Natural killer cell treated with Interleukin-12 subunit alpha and Interleukin-12 subunit beta and Interleukin-15 and Interleukin-18, amount 100 ng/mL, for 72 hours (primary cell): Measurements from ENCODE around the gene PSEN2. TPM values are rescaled to one million over a fixed set of nuclear protein-coding genes. Genes with fewer than 3 reads are reported as not detected.
"Not testable (repeated sequence)": the region's sequence is repeated elsewhere in the genome, so short reads cannot be mapped to it uniquely, and the experiment has no call there.

Source experiments
- ATAC-seq, 2 donors: fragments of 150-1000 bp; cut with Tn5 transposase in 1 of 2; sonication (Bioruptor Pico), chemical (Tn5 transposase) in 1 of 2; 2 replicates each; pipeline ENCODE4 v1.10.0; 2021
- DNase-seq: peaks from one replicate; pipeline ENCODE4 v3.0.0; 2022; ENCODE audit warnings: low spot score
- H3K27ac Mint-ChIP-seq, 2 donors: 1 replicate in 1 of 2; 2 replicates in 1 of 2; pipeline ENCODE4 v1.8.0; 2022; ENCODE audit warnings: mixed read lengths in 2 of 2, mild to moderate bottlenecking in 1 of 2, moderate library complexity in 1 of 2
- H3K27me3 Mint-ChIP-seq, 2 donors: 1 replicate in 1 of 2; 2 replicates in 1 of 2; pipeline ENCODE4 v1.8.0; 2022; ENCODE audit warnings: mixed read lengths in 2 of 2
- H3K36me3 Mint-ChIP-seq: one replicate; pipeline ENCODE4 v1.8.0; 2022; ENCODE audit warnings: mixed read lengths
- H3K4me1 Mint-ChIP-seq, 2 donors: 1 replicate in 1 of 2; 2 replicates in 1 of 2; pipeline ENCODE4 v1.8.0; 2022; ENCODE audit warnings: low read depth in 2 of 2, mixed read lengths in 2 of 2, mild to moderate bottlenecking in 1 of 2
- H3K4me3 Mint-ChIP-seq: one replicate; pipeline ENCODE4 v1.8.0; 2022; ENCODE audit warnings: mixed read lengths
- H3K9me3 Mint-ChIP-seq: 2 replicates; pipeline ENCODE4 v1.8.0; 2022; ENCODE audit warnings: mixed read lengths
- total RNA-seq, 2 donors: library from RNA; stranded (reverse); gene quantifications; one replicate each; pipeline ENCODE4 v1.2.3, GENCODE V29; 2022

PSEN2 gene
- total RNA-seq, 2 donors from 2014 or later: 20.3 to 21.8 TPM

DNA sequence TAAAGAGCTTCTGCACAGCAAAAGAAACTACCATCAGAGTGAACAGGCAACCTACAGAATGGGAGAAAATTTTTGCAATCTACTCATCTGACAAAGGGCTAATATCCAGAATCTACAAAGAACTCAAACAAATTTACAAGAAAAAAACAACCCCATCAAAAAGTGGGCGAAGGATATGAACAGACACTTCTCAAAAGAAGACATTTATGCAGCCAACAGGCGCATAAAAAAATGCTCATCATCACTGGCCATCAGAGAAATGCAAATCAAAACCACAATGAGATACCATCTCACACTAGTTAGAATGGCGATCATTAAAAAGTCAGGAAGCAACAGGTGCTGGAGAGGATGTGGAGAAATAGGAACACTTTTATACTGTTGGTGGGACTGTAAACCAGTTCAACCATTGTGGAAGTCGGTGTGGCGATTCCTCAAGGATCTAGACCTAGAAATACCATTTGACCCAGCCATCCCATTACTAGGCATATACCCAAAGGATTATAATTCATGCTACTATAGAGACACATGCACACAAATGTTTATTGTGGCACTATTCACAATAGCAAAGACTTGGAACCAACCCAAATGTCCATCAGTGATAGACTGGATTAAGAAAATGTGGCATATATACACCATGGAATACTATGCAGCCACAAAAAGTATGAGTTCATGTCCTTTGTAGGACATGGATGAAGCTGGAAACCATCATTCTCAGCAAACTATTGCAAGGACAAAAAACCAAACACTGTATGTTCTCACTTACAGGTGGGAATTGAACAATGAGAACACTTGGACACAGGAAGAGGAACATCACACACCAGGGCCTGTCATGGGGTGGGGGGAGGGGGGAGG is 59.1 kb downstream of the PSEN2 start:
- H3K4me1 Mint-ChIP-seq, H3K4me3 Mint-ChIP-seq, DNase-seq, H3K9me3 Mint-ChIP-seq, ATAC-seq, H3K27ac Mint-ChIP-seq: not testable (repeated sequence)
- Mint-ChIP-seq H3K27me3 (peaks cover 0 to 11% of the 10 kb centered on the region in 2 donors), H3K36me3 (peaks cover 10% of the 10 kb centered on the region)

GRCh38 chr1:226934483-226935237 is 64.2 kb downstream of the PSEN2 start:
- DNase-seq (no peak), ATAC-seq (no peak)
- Mint-ChIP-seq H3K9me3 (peaks cover 13% of the 10 kb centered on the region), H3K4me3 (no peak overlapping the region), H3K4me1 (peaks cover 12 to 22% of the 10 kb centered on the region in 2 donors), H3K36me3 (peaks cover 16% of the 10 kb centered on the region), H3K27me3 (peaks cover 0 to 7% of the 10 kb centered on the region in 2 donors), H3K27ac (no peak overlapping the region)

GRCh38 chr1:226937940-226938725 is 67.7 kb downstream of the PSEN2 start:
- ATAC-seq: no peak
- Mint-ChIP-seq H3K4me3 (peak overlapping the region; percentile 95), H3K27me3 (peaks cover 0 to 5% of the 10 kb centered on the region in 2 donors), H3K36me3 (peaks cover 16% of the 10 kb centered on the region), H3K9me3 (peaks cover 13% of the 10 kb centered on the region), H3K4me1 (peaks cover 21 to 28% of the 10 kb centered on the region in 2 donors), H3K27ac (peak overlapping the region; percentile 96)
- no peak for DNase-seq

GRCh38 chr1:226938903-226939437 is 68.6 kb downstream of the PSEN2 start:
- Mint-ChIP-seq H3K27me3 (peaks cover 0 to 5% of the 10 kb centered on the region in 2 donors), H3K36me3 (peaks cover 16% of the 10 kb centered on the region), H3K4me1 (peaks cover 25 to 32% of the 10 kb centered on the region in 2 donors), H3K27ac (peak overlapping the region; percentile 96), H3K9me3 (peaks cover 13% of the 10 kb centered on the region), H3K4me3 (peak overlapping the region; percentile 95)
- ATAC-seq: no peak
- no peak for DNase-seq

GRCh38 chr1:226939438-226940028 is 69.1 kb downstream of the PSEN2 start:
- Mint-ChIP-seq H3K27ac (peak overlapping the region; percentile 96), H3K27me3 (peaks cover 0 to 5% of the 10 kb centered on the region in 2 donors), H3K4me3 (peak overlapping the region; percentile 95), H3K9me3 (peaks cover 11% of the 10 kb centered on the region), H3K36me3 (peaks cover 12% of the 10 kb centered on the region), H3K4me1 (peaks cover 30 to 37% of the 10 kb centered on the region in 2 donors)
- DNase-seq (peak; percentile 82), ATAC-seq (peak; percentile 58 to 60)

DNA sequence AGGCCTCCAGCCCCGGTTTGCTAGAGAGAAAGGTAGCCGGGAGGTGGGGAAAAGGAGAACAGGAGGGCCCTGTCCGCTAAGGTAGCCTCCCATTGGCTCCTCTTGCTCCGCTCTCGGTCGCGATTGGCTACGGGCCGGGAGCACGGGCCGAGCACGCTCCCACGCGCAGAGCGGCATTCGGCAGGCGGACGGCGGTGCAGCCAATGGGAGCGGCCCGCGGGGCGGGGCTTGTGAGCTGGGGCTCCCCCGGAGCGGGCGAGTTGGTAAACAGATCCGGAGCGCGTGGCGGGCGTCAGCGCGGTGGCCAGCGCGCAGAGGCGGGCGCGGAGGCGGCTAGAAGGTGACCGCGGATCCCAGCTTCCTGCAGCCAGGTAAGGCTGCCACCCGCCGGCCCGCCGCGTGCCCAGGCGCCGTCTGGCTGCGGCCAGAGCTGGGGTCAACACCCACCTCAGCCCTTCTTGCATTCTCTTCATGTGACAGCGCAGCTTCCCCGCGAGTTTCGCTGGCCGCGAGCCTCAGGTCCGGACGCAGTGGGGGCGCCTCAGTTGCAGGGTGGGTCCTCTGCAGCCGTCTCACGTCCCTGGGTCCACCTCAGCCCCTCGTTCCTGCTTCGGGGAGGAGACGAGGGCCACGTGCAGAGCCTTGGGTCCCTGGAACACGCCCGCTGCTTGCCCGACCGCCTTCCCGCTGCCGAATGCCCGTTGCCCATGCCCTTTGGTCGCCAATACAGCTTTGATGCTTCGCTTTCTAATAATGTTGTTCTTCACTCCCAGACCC is 69.8 kb downstream of the PSEN2 start, which contains the start of gene COQ8A:
COQ8A (plus strand) TSS at position 266 of the 777 bp plus-strand sequence. CDS start 21,092 bp downstream, outside the sequence.
- Mint-ChIP-seq H3K27me3 (peaks cover 0 to 4% of the 10 kb centered on the region in 2 donors), H3K4me1 (peaks cover 30 to 37% of the 10 kb centered on the region in 2 donors), H3K4me3 (peak within 1 kb of the TSS; percentile 95), H3K36me3 (peaks cover 5% of the 10 kb centered on the region), H3K27ac (peak within 1 kb of the TSS; percentile 96), H3K9me3 (peaks cover 4% of the 10 kb centered on the region)
- DNase-seq (peak; percentile 100), ATAC-seq (peak; percentile 97)

GRCh38 chr1:226940806-226941067 is 70.3 kb downstream of the PSEN2 start:
- Mint-ChIP-seq H3K27me3 (no peaks in the 10 kb centered on the region), H3K4me3 (peak overlapping the region; percentile 95), H3K4me1 (peaks cover 30 to 37% of the 10 kb centered on the region in 2 donors), H3K36me3 (no peaks in the 10 kb centered on the region), H3K27ac (peak overlapping the region; percentile 22 to 87), H3K9me3 (no peaks in the 10 kb centered on the region)
- DNase-seq (no peak), ATAC-seq (no peak)

- H3K27me3 Mint-ChIP-seq: no peaks in the 10 kb centered on the region
- no peaks in the 10 kb centered on the region for H3K36me3 Mint-ChIP-seq
- DNase-seq (no peak), ATAC-seq (no peak)
- H3K4me3 Mint-ChIP-seq: no peak overlapping the region
- peaks cover 33 to 45% of the 10 kb centered on the region in 2 donors for H3K4me1 Mint-ChIP-seq
- H3K9me3 Mint-ChIP-seq: no peaks in the 10 kb centered on the region
- no peak overlapping the region for H3K27ac Mint-ChIP-seq
Measured at GRCh38 chr1:226942392-226942791, 72.0 kb downstream of the PSEN2 start.

- H3K27ac Mint-ChIP-seq: peak overlapping the region in 1 of 2 donors; percentile 11
- no peak overlapping the region for H3K4me3 Mint-ChIP-seq
- no peaks in the 10 kb centered on the region for H3K36me3 Mint-ChIP-seq
- H3K27me3 Mint-ChIP-seq: no peaks in the 10 kb centered on the region
- peaks cover 28 to 39% of the 10 kb centered on the region in 2 donors for H3K4me1 Mint-ChIP-seq
- ATAC-seq (no peak), DNase-seq (no peak)
- no peaks in the 10 kb centered on the region for H3K9me3 Mint-ChIP-seq
Measured at GRCh38 chr1:226943156-226943555, 72.7 kb downstream of the PSEN2 start.

DNA sequence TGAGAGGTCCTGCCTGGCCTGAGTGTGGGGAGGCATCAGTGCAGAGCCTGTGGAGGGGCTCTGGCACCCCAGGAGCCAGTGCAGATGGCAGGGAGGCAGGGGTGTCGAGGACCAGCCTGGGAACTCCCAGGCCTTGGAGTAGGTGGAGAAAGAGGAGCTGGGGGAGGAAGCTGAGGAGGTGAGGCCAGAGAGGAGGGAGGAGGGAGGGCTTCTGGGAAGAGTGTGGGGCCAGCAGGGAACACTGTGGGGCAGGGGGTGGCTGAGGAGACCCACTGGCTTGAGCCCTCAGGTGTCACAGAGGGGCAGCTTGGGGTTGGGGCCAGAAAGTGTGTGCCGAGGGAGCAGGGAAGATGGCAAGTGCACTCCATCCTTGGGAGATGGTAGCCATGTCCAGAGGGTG is 73.5 kb downstream of the PSEN2 start:
- Mint-ChIP-seq H3K4me3 (no peak overlapping the region), H3K27ac (peak overlapping the region in 1 of 2 donors; percentile 30), H3K27me3 (no peaks in the 10 kb centered on the region), H3K4me1 (peaks cover 29 to 36% of the 10 kb centered on the region in 2 donors), H3K9me3 (no peaks in the 10 kb centered on the region), H3K36me3 (no peaks in the 10 kb centered on the region)
- ATAC-seq: no peak
- no peak for DNase-seq

- Mint-ChIP-seq H3K27ac (peak overlapping the region in 1 of 2 donors; percentile 30), H3K4me1 (peaks cover 26 to 29% of the 10 kb centered on the region in 2 donors), H3K36me3 (no peaks in the 10 kb centered on the region), H3K27me3 (no peaks in the 10 kb centered on the region), H3K9me3 (no peaks in the 10 kb centered on the region), H3K4me3 (no peak overlapping the region)
- no peak for DNase-seq
- ATAC-seq: no peak
Measured at GRCh38 chr1:226945106-226945857, 74.9 kb downstream of the PSEN2 start.
